Endometrial microvascular endothelial cells (primary cell): ENCODE data around the gene CNN3. TPM values are rescaled to one million over a fixed set of nuclear protein-coding genes. Genes with fewer than 3 reads are reported as not detected.

Source experiments
- in situ Hi-C: cut with HindIII; loops from 2 replicates; pipeline ENCODE4 v1.10.0; 2017; ENCODE audit warnings: low sequenced_read_pairs, low pct_unique_long_range_greater_than_20kb; ENCODE audit errors: inconsistent ontology term
- total RNA-seq: library from RNA; depleted of rRNA; stranded (reverse); fragments of >200 nt; gene quantifications from one replicate; pipeline ENCODE4 v1.2.3, GENCODE V29; 2015; ENCODE audit errors: inconsistent ontology term

CNN3 gene
- total RNA-seq = 200 TPM

GRCh38 chr1:94926915-94927404 lies at the start of gene CNN3:
Gene CNN3 (minus strand): TSS chr1:94927110. CDS start chr1:94926894, 216 bp downstream.
- in situ Hi-C loops = no loop called here

- in situ Hi-C loops = no loop called here
Measured at GRCh38 chr1:94974824-94975223, 47.9 kb upstream of the CNN3 start.

GRCh38 chr1:94974241-94974640 lies 47.3 kb upstream of the CNN3 start:
- in situ Hi-C loops = no loop called here

- in situ Hi-C loops = no loop called here
Measured at GRCh38 chr1:94973309-94973922, 46.5 kb upstream of the CNN3 start.

- in situ Hi-C loops = no loop called here
Measured at GRCh38 chr1:94971491-94971924, 44.6 kb upstream of the CNN3 start.

GRCh38 chr1:94970783-94971182 lies 43.9 kb upstream of the CNN3 start:
- in situ Hi-C loops = no loop called here

- in situ Hi-C loops = no loop called here
Measured at GRCh38 chr1:94969137-94969536, 42.2 kb upstream of the CNN3 start.

GRCh38 chr1:94966033-94966432 lies 39.1 kb upstream of the CNN3 start:
- in situ Hi-C loops = no loop called here

- in situ Hi-C loops = no loop called here
Measured at GRCh38 chr1:94963864-94964263, 37.0 kb upstream of the CNN3 start.

- in situ Hi-C loops = no loop called here
Measured at GRCh38 chr1:94962409-94963265, 35.7 kb upstream of the CNN3 start.

GRCh38 chr1:94961988-94962387 lies 35.1 kb upstream of the CNN3 start:
- in situ Hi-C loops = no loop called here

GRCh38 chr1:94961582-94961981 lies 34.7 kb upstream of the CNN3 start:
- in situ Hi-C loops = no loop called here

- in situ Hi-C loops = no loop called here
Measured at GRCh38 chr1:94958081-94958480, 31.2 kb upstream of the CNN3 start.

GRCh38 chr1:94955767-94956632 lies 29.1 kb upstream of the CNN3 start:
- in situ Hi-C loops = no loop called here

- in situ Hi-C loops = no loop called here
Measured at GRCh38 chr1:94954263-94955220, 27.6 kb upstream of the CNN3 start.

- in situ Hi-C loops = no loop called here
Measured at GRCh38 chr1:94953746-94954145, 26.8 kb upstream of the CNN3 start.

GRCh38 chr1:94953107-94953506 lies 26.2 kb upstream of the CNN3 start:
- in situ Hi-C loops = no loop called here

GRCh38 chr1:94952539-94952938 lies 25.6 kb upstream of the CNN3 start:
- in situ Hi-C loops = no loop called here
